NB4 (cell line): ENCODE data around the gene LDHA.

Experiments used
- CTCF ChIP-seq: IDR thresholded peaks from one replicate; pipeline ENCODE4 v1.5.1; 2012; ENCODE audit warnings: low read depth, low read length
- MAX ChIP-seq: IDR thresholded peaks from 2 replicates; pipeline ENCODE4 v1.6.1; 2011; ENCODE audit warnings: low read depth, low read length
- POLR2A ChIP-seq: IDR thresholded peaks from 2 replicates; pipeline ENCODE4 v1.6.1; 2011; ENCODE audit warnings: mild to moderate bottlenecking; ENCODE audit not compliant: insufficient read length; ENCODE audit errors: extremely low read depth

- TF ChIP-seq CTCF, result no peak
- TF ChIP-seq POLR2A, result no peak
- TF ChIP-seq MAX, result no peak
These were observed 44.3 kb downstream of the LDHA start for GRCh38 chr11:18438691-18439090.
